ENCODE measurements around the gene PJA1.
A peak's percentile ranks its signal among the peaks of the same experiment; 100 is the strongest.

The PJA1 gene

GRCh38 chrX:69158166-69158980 is 6.9 kb downstream of the PJA1 start:
- Mint-ChIP-seq H3K27ac (no peak overlapping the region), H3K9me3 (no peaks in the 10 kb centered on the region), H3K4me1 (peaks cover 9 to 13% of the 10 kb centered on the region in 2 donors), H3K4me3 (no peak overlapping the region), H3K36me3 (peaks cover 11 to 15% of the 10 kb centered on the region in 2 donors), H3K27me3 (peaks cover 0 to 17% of the 10 kb centered on the region in 2 donors)
- DNase-seq (no peak), ATAC-seq (replicated peaks) (peak; percentile 83 to 91)

- no peak overlapping the region for H3K27ac Mint-ChIP-seq
- peaks cover 0 to 2% of the 10 kb centered on the region in 2 donors for H3K4me1 Mint-ChIP-seq
- no peak overlapping the region for H3K4me3 Mint-ChIP-seq
- no peak for ATAC-seq (replicated peaks)
- H3K9me3 Mint-ChIP-seq, result no peaks in the 10 kb centered on the region
- peaks cover 0 to 17% of the 10 kb centered on the region in 2 donors for H3K27me3 Mint-ChIP-seq
- H3K36me3 Mint-ChIP-seq, result peaks cover 0 to under 1% of the 10 kb centered on the region in 2 donors
- no peak for DNase-seq
Measured at GRCh38 chrX:69156638-69157037, 8.6 kb downstream of the PJA1 start.

- Mint-ChIP-seq H3K4me3 (no peak overlapping the region), H3K9me3 (no peaks in the 10 kb centered on the region), H3K27me3 (peaks cover 5 to 21% of the 10 kb centered on the region in 2 donors), H3K27ac (no peak overlapping the region), H3K36me3 (no peaks in the 10 kb centered on the region), H3K4me1 (peaks cover 0 to 2% of the 10 kb centered on the region in 2 donors)
- DNase-seq (no peak), ATAC-seq (replicated peaks) (no peak)
Measured at GRCh38 chrX:69155786-69156520, 9.3 kb downstream of the PJA1 start.

- no peaks in the 10 kb centered on the region for H3K9me3 Mint-ChIP-seq
- H3K27ac Mint-ChIP-seq, result no peak overlapping the region
- peaks cover 0 to 2% of the 10 kb centered on the region in 2 donors for H3K4me1 Mint-ChIP-seq
- ATAC-seq (replicated peaks), result no peak
- no peaks in the 10 kb centered on the region for H3K36me3 Mint-ChIP-seq
- peaks cover 16 to 33% of the 10 kb centered on the region in 2 donors for H3K27me3 Mint-ChIP-seq
- no peak for DNase-seq
- no peak overlapping the region for H3K4me3 Mint-ChIP-seq
Measured at GRCh38 chrX:69154051-69154450, 11.2 kb downstream of the PJA1 start.

- H3K9me3 Mint-ChIP-seq, result no peaks in the 10 kb centered on the region
Measured at GRCh38 chrX:69153060-69153730, 12.1 kb downstream of the PJA1 start.

GRCh38 chrX:69152417-69152841 is 12.8 kb downstream of the PJA1 start:
- Mint-ChIP-seq H3K27ac (no peak overlapping the region), H3K36me3 (no peaks in the 10 kb centered on the region), H3K4me1 (peaks cover 0 to 2% of the 10 kb centered on the region in 2 donors), H3K4me3 (no peak overlapping the region), H3K9me3 (no peaks in the 10 kb centered on the region), H3K27me3 (peaks cover 16 to 33% of the 10 kb centered on the region in 2 donors)
- ATAC-seq (replicated peaks) (no peak), DNase-seq (no peak)

More at GRCh38 chrX:69153060-69153730, 12.1 kb downstream of the PJA1 start:
- no peak for DNase-seq
- Mint-ChIP-seq H3K27ac (no peak overlapping the region), H3K36me3 (no peaks in the 10 kb centered on the region), H3K4me1 (peaks cover 0 to 2% of the 10 kb centered on the region in 2 donors), H3K4me3 (no peak overlapping the region), H3K27me3 (peaks cover 16 to 33% of the 10 kb centered on the region in 2 donors)
- ATAC-seq (replicated peaks), result no peak

- Mint-ChIP-seq H3K36me3 (no peaks in the 10 kb centered on the region), H3K4me3 (no peak overlapping the region), H3K4me1 (peaks cover 0 to 2% of the 10 kb centered on the region in 2 donors), H3K9me3 (no peaks in the 10 kb centered on the region), H3K27me3 (peaks cover 16 to 30% of the 10 kb centered on the region in 2 donors), H3K27ac (no peak overlapping the region)
- no peak for ATAC-seq (replicated peaks)
- DNase-seq, result no peak
Measured at GRCh38 chrX:69151866-69152284, 13.4 kb downstream of the PJA1 start.

GRCh38 chrX:69150281-69150960 is 14.8 kb downstream of the PJA1 start:
- Mint-ChIP-seq H3K27me3 (peaks cover 16 to 19% of the 10 kb centered on the region in 2 donors), H3K36me3 (no peaks in the 10 kb centered on the region), H3K4me3 (no peak overlapping the region), H3K27ac (no peak overlapping the region), H3K9me3 (no peaks in the 10 kb centered on the region), H3K4me1 (peaks cover 0 to 2% of the 10 kb centered on the region in 2 donors)
- ATAC-seq (replicated peaks) (no peak), DNase-seq (no peak)

- H3K27ac Mint-ChIP-seq, result no peak overlapping the region
- no peak for ATAC-seq (replicated peaks)
- DNase-seq, result no peak
- no peak overlapping the region for H3K4me3 Mint-ChIP-seq
- H3K27me3 Mint-ChIP-seq, result peaks cover 16 to 19% of the 10 kb centered on the region in 2 donors
- H3K4me1 Mint-ChIP-seq, result peaks cover 0 to 2% of the 10 kb centered on the region in 2 donors
- no peaks in the 10 kb centered on the region for H3K36me3 Mint-ChIP-seq
- no peaks in the 10 kb centered on the region for H3K9me3 Mint-ChIP-seq
Measured at GRCh38 chrX:69149466-69150280, 15.6 kb downstream of the PJA1 start.

- H3K27ac Mint-ChIP-seq, result no peak overlapping the region
- no peak for DNase-seq
- no peaks in the 10 kb centered on the region for H3K9me3 Mint-ChIP-seq
- H3K36me3 Mint-ChIP-seq, result no peaks in the 10 kb centered on the region
- no peak overlapping the region for H3K4me3 Mint-ChIP-seq
- no peak for ATAC-seq (replicated peaks)
- peaks cover 0 to 2% of the 10 kb centered on the region in 2 donors for H3K4me1 Mint-ChIP-seq
- H3K27me3 Mint-ChIP-seq, result peaks cover 16 to 23% of the 10 kb centered on the region in 2 donors
Measured at GRCh38 chrX:69148946-69149345, 16.3 kb downstream of the PJA1 start.

- H3K27ac Mint-ChIP-seq, result no peak overlapping the region
- H3K27me3 Mint-ChIP-seq, result peaks cover 16 to 23% of the 10 kb centered on the region in 2 donors
- ATAC-seq (replicated peaks) (peak in 1 of 2 donors; percentile 69), DNase-seq (no peak)
- no peaks in the 10 kb centered on the region for H3K36me3 Mint-ChIP-seq
- no peak overlapping the region for H3K4me3 Mint-ChIP-seq
- peaks cover 0 to 2% of the 10 kb centered on the region in 2 donors for H3K4me1 Mint-ChIP-seq
- no peaks in the 10 kb centered on the region for H3K9me3 Mint-ChIP-seq
Measured at GRCh38 chrX:69146739-69147138, 18.5 kb downstream of the PJA1 start.

GRCh38 chrX:69145714-69146113 is 19.5 kb downstream of the PJA1 start:
- DNase-seq (no peak), ATAC-seq (replicated peaks) (no peak)
- Mint-ChIP-seq H3K36me3 (no peaks in the 10 kb centered on the region), H3K4me1 (peaks cover 0 to 2% of the 10 kb centered on the region in 2 donors), H3K4me3 (no peak overlapping the region), H3K27ac (no peak overlapping the region), H3K9me3 (no peaks in the 10 kb centered on the region), H3K27me3 (peaks cover 10 to 18% of the 10 kb centered on the region in 2 donors)

Measured in stimulated activated naive B cell treated with anti-CD40 and anti-IgM and Interleukin-4, amounts not matched to agents 10 μg/mL and 1 μg/mL and 100 μg/mL, for 72 hours (primary cell).